ENCODE results near the gene KRTAP5-3. TPM values are rescaled to one million over a fixed set of nuclear protein-coding genes. Genes with fewer than 3 reads are reported as not detected.

KRTAP5-3 gene
- total RNA-seq, 1 donor from 2014 or later, result not detected

GRCh38 chr11:1565173-1565903 is 42.9 kb downstream of the KRTAP5-3 start:
- peak overlapping the region; percentile 76 for H3K27ac ChIP-seq (replicated peaks)

DNA sequence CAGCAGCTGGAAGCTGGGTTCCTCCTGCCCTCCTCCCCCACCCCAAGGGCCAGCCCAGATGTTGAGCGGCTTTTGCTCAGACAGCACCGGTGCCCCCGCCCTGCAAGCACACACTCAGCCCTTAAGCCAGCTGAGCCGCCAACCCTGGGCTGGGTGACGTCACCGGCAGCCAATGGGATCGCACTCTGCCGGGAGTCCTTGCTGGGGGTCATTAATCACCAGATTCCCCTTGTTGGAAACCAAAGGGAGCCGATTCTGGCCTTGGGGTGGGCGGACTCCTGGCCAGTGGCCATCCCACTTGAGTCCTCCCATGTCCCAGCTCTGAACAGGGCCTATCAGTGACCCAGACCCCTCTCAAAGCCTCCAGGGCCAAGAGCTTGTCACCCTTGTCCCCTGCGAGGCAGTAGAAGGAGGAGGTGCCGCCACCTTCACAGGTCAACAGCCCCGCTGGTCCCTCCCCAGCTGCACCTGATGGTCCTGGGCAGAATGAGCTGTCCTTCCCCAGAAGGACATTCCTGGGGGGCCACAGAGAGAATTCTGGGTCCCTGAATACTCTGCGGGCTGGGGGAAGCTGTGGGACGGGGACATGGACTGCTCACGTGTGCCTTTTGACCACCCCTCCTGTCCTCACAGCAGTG is 43.6 kb downstream of the KRTAP5-3 start:
- Histone ChIP-seq H3K36me3 (peaks cover 21% of the 10 kb centered on the region), H3K27me3 (ENCODE audit: low read depth) (no peaks in the 10 kb centered on the region), H3K27ac (replicated peaks) (peak overlapping the region; percentile 76), H3K4me3 (no peak overlapping the region), H3K4me1 (peaks cover 74% of the 10 kb centered on the region), H3K9me3 (replicated peaks) (no peaks in the 10 kb centered on the region)
- peak; percentile 75 for DNase-seq
- intact Hi-C loops (cut with micrococcal nuclease), result no loop called here
- TF ChIP-seq, protein P1, sequence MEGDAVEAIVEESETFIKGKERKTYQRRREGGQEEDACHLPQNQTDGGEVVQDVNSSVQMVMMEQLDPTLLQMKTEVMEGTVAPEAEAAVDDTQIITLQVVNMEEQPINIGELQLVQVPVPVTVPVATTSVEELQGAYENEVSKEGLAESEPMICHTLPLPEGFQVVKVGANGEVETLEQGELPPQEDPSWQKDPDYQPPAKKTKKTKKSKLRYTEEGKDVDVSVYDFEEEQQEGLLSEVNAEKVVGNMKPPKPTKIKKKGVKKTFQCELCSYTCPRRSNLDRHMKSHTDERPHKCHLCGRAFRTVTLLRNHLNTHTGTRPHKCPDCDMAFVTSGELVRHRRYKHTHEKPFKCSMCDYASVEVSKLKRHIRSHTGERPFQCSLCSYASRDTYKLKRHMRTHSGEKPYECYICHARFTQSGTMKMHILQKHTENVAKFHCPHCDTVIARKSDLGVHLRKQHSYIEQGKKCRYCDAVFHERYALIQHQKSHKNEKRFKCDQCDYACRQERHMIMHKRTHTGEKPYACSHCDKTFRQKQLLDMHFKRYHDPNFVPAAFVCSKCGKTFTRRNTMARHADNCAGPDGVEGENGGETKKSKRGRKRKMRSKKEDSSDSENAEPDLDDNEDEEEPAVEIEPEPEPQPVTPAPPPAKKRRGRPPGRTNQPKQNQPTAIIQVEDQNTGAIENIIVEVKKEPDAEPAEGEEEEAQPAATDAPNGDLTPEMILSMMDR (IDR thresholded peaks at IDR 0.05; ENCODE audit: borderline replicate concordance), result no peak

More at GRCh38 chr11:1565173-1565903, 42.9 kb downstream of the KRTAP5-3 start:
- Histone ChIP-seq H3K4me3 (no peak overlapping the region), H3K9me3 (replicated peaks) (no peaks in the 10 kb centered on the region), H3K27me3 (ENCODE audit: low read depth) (no peaks in the 10 kb centered on the region), H3K36me3 (peaks cover 21% of the 10 kb centered on the region), H3K4me1 (peaks cover 74% of the 10 kb centered on the region)
- no peak for DNase-seq
- TF ChIP-seq, protein P1 (IDR thresholded peaks at IDR 0.05; ENCODE audit: borderline replicate concordance), result no peak
- intact Hi-C loops (cut with micrococcal nuclease), result no loop called here

- TF ChIP-seq, protein P1 (IDR thresholded peaks at IDR 0.05; ENCODE audit: borderline replicate concordance), result no peak
- intact Hi-C loops (cut with micrococcal nuclease), result no loop called here
- Histone ChIP-seq H3K9me3 (replicated peaks) (no peaks in the 10 kb centered on the region), H3K4me1 (peaks cover 74% of the 10 kb centered on the region), H3K27me3 (ENCODE audit: low read depth) (no peaks in the 10 kb centered on the region), H3K36me3 (peaks cover 21% of the 10 kb centered on the region), H3K4me3 (no peak overlapping the region), H3K27ac (replicated peaks) (peak overlapping the region; percentile 76)
- DNase-seq, result no peak
Observed at GRCh38 chr11:1563697-1564534, 44.3 kb downstream of the KRTAP5-3 start.

DNA sequence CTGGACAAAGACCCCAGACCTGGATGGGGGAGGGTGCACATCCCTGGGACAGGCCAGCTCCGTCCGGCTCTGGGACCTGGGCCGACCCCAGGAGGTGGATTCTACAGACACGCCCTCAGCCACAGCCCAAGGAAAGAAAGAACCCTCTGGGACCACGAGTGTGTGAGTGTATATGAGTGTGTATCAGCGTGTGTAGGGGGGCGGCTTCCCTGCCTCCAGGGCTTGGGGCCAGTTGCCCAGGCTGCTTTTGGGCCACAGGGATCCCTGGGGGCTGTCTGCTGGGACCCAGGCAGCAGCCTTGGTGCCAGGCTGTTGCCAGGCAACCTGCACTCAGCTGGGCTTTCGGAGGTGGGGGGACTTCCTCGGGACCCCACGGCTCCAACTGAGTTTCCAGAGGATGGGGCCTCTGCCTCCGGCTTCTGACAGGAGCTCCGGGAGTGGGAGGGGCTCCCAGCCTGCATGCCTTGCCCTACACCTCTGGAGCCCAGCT is 45.1 kb downstream of the KRTAP5-3 start:
- Histone ChIP-seq H3K9me3 (replicated peaks) (no peaks in the 10 kb centered on the region), H3K4me3 (no peak overlapping the region), H3K36me3 (peaks cover 21% of the 10 kb centered on the region), H3K27ac (replicated peaks) (no peak overlapping the region), H3K4me1 (peaks cover 74% of the 10 kb centered on the region), H3K27me3 (ENCODE audit: low read depth) (no peaks in the 10 kb centered on the region)
- TF ChIP-seq, protein P1 (IDR thresholded peaks at IDR 0.05; ENCODE audit: borderline replicate concordance), result no peak
- DNase-seq, result no peak
- intact Hi-C loops (cut with micrococcal nuclease), result no loop called here

DNA sequence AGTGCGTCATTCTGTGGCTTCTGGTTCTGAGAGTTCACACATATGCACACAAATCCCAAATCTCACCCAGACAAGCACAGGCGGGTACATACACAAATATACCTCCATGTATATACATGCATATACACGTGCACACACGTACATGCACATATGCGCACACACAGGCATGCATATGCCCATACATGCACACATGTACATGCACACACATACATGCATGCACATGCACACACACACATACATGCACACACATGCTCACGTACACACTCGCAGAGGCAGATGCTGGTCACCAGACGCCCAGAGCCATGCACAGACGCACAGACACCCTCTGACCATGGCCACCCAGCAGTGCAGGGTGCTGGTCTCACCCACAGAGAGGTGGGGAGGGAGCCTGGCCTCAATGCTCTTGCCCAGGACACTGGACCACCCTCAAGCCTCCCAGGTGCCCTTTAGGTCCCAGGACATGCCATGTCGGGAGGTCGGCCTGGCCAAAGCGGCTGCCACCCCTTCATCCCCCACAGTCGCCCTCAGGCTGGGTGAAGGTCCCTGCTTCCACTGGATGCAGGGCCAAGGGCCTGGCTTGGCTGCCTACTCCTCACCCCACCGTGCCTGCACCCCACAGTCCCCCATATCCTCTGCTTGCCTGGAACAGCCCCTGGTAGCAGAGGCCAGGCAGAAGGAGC is 45.7 kb downstream of the KRTAP5-3 start:
- intact Hi-C loops (cut with micrococcal nuclease), result no loop called here
- Histone ChIP-seq H3K27ac (replicated peaks) (no peak overlapping the region), H3K36me3 (peaks cover 24% of the 10 kb centered on the region), H3K4me3 (no peak overlapping the region), H3K27me3 (ENCODE audit: low read depth) (no peaks in the 10 kb centered on the region), H3K9me3 (replicated peaks) (no peaks in the 10 kb centered on the region), H3K4me1 (peaks cover 74% of the 10 kb centered on the region)
- TF ChIP-seq, protein P1 (IDR thresholded peaks at IDR 0.05; ENCODE audit: borderline replicate concordance), result no peak
- no peak for DNase-seq

Measured in left ventricle myocardium inferior (tissue), 1 donor.